Measurements from ENCODE around the gene UFD1. TPM values are rescaled to one million over a fixed set of nuclear protein-coding genes. Genes with fewer than 3 reads are reported as not detected.
A peak's percentile ranks its signal among the peaks of the same experiment; 100 is the strongest.

Gene UFD1
- total RNA-seq, 1 donor from 2014 or later: 41.5 TPM

GRCh38 chr22:19498866-19499190 is 19.8 kb upstream of the UFD1 start:
- no peak for DNase-seq (ENCODE audit: low spot score)
- intact Hi-C loops (cut with DNase I): no loop called here
- ATAC-seq: no peak

GRCh38 chr22:19498154-19498865 is 19.3 kb upstream of the UFD1 start:
- ATAC-seq (no peak), DNase-seq (ENCODE audit: low spot score) (no peak)
- intact Hi-C loops (cut with DNase I): no loop called here

DNA sequence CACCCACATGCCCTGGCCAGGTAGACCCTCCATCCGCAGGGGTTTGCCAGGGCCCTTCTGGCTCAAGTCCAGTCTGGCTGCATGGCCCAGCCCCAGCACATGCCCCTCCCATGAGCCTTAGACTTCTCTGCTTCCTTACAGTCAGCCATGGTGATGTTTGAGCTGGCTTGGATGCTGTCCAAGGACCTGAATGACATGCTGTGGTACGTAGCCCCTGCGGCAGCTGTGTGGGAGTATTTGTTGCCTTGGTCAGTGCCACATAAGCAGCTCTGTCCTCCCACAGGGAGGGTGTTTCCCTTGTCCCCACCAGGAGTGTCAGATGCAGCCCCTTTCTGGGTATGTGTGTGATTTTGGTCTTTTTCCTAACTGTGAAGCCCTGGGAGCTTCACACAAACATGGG is 18.3 kb upstream of the UFD1 start:
- no peak for ATAC-seq
- intact Hi-C loops (cut with DNase I): no loop called here
- DNase-seq (ENCODE audit: low spot score): no peak

- intact Hi-C loops (cut with DNase I): no loop called here
- ATAC-seq (no peak), DNase-seq (ENCODE audit: low spot score) (no peak)
Measured at GRCh38 chr22:19496324-19496630, 17.3 kb upstream of the UFD1 start.

GRCh38 chr22:19495562-19496323 is 16.8 kb upstream of the UFD1 start:
- no peak for DNase-seq (ENCODE audit: low spot score)
- no peak for ATAC-seq
- intact Hi-C loops (cut with DNase I): no loop called here

- ATAC-seq (no peak), DNase-seq (ENCODE audit: low spot score) (no peak)
- intact Hi-C loops (cut with DNase I): no loop called here
Measured at GRCh38 chr22:19494676-19495173, 15.7 kb upstream of the UFD1 start.

DNA sequence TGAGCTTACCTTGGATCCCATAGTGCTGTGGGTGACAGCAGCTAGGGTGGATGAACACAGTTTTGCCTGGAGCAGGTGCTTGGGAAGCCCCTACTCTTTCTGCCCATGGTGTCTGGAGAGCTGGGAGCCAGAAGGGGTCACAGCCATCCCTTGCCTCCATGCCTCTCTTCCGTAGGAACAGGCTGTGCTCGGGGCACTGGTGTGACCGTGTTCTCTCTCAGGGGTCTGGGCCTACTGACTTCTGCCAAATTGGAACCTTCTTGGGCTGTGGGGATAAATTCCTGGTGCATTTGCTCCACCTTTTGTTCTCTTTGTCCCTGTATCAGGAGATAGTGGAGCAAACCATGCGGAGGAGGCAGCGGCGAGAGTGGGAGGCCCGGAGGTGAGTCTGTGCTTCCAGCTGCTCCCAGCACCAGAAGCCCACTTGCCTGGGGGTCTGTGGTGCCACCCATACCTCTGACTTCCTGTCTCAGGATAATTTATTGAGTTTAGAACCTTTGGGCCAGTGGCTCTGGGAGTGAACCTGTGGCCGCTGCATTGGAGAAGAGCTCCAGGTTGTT is 15.1 kb upstream of the UFD1 start:
- ATAC-seq: no peak
- intact Hi-C loops (cut with DNase I): no loop called here
- DNase-seq (ENCODE audit: low spot score): no peak

DNA sequence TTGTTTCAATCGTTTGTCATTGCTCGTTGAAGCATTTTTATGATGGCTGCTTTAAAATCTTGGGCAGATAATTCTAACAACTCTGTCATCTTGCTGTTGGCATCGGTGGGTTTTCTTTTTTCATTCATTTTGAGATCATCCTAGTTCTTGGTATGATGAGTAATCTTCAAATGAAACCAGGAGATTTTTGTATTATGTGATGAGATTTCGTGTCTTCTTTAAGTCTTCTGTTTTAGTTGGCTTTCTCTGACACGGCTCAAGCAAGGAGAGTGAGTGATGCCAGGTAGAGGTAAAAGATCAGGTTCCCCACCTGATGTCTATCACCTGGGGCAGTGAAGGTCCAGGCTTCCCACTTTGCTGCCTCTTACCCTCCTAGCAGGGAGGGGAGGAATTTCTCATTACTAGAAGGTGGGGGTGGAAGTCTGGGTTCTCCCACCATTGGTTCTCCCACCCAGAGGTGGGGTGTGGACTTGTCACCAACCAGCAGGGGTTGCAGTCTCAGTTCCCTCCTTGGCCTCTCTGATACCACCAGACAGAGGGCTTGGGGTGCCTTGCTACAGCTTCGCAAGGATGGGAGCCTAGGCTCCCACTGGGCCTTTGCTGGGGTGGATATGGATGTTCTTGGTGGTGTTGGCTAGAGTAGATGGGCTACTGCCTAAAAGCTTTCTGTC is 13.6 kb upstream of the UFD1 start:
- ATAC-seq (no peak), DNase-seq (ENCODE audit: low spot score) (no peak)
- intact Hi-C loops (cut with DNase I): no loop called here

- no peak for ATAC-seq
- intact Hi-C loops (cut with DNase I): no loop called here
- DNase-seq (ENCODE audit: low spot score): no peak
Measured at GRCh38 chr22:19490628-19491230, 11.7 kb upstream of the UFD1 start.

DNA sequence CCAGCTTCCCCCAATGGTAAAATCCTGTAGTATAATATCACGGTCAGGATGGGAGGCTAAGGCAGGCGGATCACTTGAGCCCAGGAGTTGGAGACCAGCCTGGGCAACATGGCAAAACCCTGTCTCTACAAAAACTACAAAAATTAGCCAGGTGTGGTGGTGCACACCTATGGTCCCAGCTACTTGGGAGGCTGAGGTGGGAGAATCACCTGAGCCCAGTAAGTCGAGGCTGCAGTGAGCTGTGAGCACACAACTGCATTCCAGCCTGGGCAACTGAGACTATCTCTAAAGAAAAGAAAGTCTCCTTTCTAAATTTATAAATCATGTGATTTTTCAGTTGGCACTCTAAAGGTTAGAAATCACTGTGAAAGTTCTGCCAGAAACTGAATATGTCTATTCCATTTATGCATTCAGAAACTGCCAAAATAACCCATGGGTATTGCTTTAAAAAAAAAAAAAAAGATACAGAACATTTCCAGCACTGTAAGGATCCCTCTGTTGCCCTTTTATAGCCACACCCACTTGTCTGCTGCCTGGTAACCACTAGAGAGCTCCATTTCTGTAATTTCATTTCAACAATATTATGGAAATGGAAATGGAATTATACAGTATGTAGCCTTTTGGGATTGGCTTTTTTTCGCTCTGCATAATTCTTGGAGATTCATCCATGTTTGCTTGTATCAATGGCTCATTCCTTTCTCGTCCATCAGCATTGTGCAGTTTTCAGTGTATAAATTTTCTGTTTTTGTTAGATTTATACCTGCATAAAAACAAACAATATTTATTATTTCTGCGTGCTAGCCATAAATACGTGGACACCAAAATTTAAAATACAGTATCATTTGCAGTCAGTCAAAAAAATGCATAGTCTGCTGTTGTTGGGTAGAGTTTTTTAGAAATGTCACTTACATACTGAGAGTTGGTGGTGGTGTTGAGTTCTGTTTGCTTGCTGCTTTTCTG is 10.2 kb upstream of the UFD1 start:
- ATAC-seq: no peak
- DNase-seq (ENCODE audit: low spot score): no peak
- intact Hi-C loops (cut with DNase I): no loop called here

- ATAC-seq: no peak
- DNase-seq (ENCODE audit: low spot score): no peak
Measured at GRCh38 chr22:19488285-19488684, 9.3 kb upstream of the UFD1 start.

GRCh38 chr22:19483481-19484244 is 4.7 kb upstream of the UFD1 start:
- ATAC-seq: no peak
- no peak for DNase-seq (ENCODE audit: low spot score)
- intact Hi-C loops (cut with DNase I): no loop called here

More at GRCh38 chr22:19488285-19488684, 9.3 kb upstream of the UFD1 start:
- intact Hi-C loops (cut with DNase I): no loop called here

GRCh38 chr22:19482297-19482696 is 3.3 kb upstream of the UFD1 start:
- no peak for DNase-seq (ENCODE audit: low spot score)
- ATAC-seq: no peak
- intact Hi-C loops (cut with DNase I): no loop called here

- DNase-seq (ENCODE audit: low spot score) (no peak), ATAC-seq (no peak)
- intact Hi-C loops (cut with DNase I): no loop called here
Measured at GRCh38 chr22:19480789-19481188, 1.8 kb upstream of the UFD1 start.

DNA sequence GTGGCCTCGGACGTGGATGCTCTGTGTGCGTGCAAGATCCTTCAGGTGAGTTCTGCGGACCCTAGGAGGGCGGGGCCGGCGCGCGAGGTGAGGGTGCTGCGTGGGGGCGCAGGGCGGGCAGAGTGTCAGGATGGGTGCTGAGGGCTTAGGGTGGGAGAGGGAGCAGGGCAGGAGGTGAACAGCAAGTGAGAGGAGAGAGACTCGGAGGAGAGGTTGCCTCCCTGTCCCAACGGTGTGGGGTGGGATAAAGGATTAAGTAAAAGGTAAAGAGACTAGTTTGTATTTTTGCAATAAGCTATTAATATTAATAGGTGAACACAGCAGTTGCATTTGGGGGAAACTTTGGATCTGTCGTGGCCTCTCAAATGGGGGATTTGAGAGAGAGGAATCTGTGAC is 1.2 kb upstream of the UFD1 start:
- ATAC-seq: no peak
- no peak for DNase-seq (ENCODE audit: low spot score)
- intact Hi-C loops (cut with DNase I): no loop called here

- peak; percentile 96 for DNase-seq (ENCODE audit: low spot score)
- ATAC-seq: peak; percentile 99
- intact Hi-C loops (cut with DNase I): no loop called here
Measured at GRCh38 chr22:19479355-19480172, 571 bp upstream of the UFD1 start, which contains the start of gene CDC45. Gene CDC45 (plus strand): TSS chr22:19479920. CDS start chr22:19479969, 49 bp downstream.

Measured in sciatic nerve (tissue), 2 donors.